HG03575 (cell line): ENCODE measurements around the gene RGS3.

Experiments
- ATAC-seq: cut with Tn5 transposase; IDR thresholded peaks from one replicate; pipeline ENCODE4 v1.9.1; 2021; ENCODE audit not compliant: unreplicated experiment, insufficient number of reproducible peaks, low FRiP score; ENCODE audit errors: extremely low read depth

Gene RGS3

GRCh38 chr9:113522858-113523257 is 59.3 kb downstream of the RGS3 start:
- ATAC-seq = no peak

- ATAC-seq = peak; percentile 45
Observed at GRCh38 chr9:113523421-113524141, 60.1 kb downstream of the RGS3 start.

- no peak for ATAC-seq
Observed at GRCh38 chr9:113524468-113524867, 60.9 kb downstream of the RGS3 start.

- no peak for ATAC-seq
Observed at GRCh38 chr9:113525205-113525604, 61.7 kb downstream of the RGS3 start.

DNA sequence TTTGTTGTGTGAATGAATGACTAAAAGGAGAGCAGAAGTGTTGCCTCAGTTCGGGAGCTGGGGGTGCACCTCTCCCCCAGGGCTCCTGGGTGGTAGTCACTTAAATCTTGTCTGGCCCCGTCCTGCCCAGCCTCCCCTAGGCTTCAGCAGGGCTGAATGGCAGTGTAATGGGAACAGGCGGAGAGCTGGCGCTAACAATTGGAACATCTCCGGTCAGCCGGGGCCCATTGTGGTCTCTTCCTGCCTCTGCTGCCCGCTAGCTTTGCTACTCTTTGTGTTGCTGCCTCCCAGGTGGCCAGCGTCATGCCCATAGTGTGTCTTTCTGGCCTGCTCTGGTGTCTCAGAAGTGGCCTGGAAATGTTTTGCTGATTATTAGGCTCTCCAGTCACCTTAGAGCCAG is 62.3 kb downstream of the RGS3 start:
- no peak for ATAC-seq

- ATAC-seq = no peak
Observed at GRCh38 chr9:113526231-113526746, 62.8 kb downstream of the RGS3 start.

DNA sequence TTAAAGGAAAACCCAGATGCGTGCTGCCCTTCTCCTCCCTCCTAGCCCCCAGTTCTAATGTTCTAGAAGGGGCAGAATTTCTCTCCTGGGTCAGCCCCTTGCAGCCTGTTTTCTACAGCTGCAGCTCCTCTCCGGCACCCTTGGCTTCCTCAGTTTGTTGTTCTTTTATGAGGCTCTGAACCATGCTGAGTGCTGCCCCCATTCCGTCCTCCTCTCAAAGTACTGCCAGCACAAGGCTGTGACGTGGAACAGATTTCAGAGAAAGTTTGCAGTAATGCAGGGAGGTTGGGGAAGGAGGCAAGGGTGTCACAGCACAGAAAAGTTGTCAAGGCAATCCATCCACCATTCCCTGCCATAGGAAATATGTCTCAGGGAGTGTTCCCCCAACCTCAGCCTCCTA is 63.3 kb downstream of the RGS3 start:
- ATAC-seq = no peak

GRCh38 chr9:113528088-113528487 is 64.6 kb downstream of the RGS3 start:
- ATAC-seq = no peak

DNA sequence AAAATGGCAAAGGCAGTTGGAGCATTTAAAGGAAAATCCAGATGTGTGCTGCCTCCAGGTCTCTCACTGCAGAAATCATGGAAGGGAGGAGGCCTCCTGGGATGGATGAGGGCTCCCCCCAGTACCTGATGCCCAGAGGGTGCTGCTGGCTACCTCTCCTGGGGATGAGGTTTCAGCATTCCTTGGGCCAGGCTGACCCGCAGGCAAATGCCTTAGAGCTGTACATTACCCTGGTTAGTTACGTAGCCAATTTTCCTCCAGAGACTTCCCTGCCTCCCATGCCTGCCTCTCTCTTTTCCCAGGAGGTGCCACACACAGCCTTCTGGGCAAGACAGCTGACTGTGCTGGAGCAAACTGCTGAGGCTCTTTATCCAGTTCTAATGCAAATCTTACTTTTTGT is 65.3 kb downstream of the RGS3 start:
- ATAC-seq = no peak

GRCh38 chr9:113529336-113530009 is 65.9 kb downstream of the RGS3 start:
- no peak for ATAC-seq

GRCh38 chr9:113530022-113530635 is 66.6 kb downstream of the RGS3 start:
- no peak for ATAC-seq

DNA sequence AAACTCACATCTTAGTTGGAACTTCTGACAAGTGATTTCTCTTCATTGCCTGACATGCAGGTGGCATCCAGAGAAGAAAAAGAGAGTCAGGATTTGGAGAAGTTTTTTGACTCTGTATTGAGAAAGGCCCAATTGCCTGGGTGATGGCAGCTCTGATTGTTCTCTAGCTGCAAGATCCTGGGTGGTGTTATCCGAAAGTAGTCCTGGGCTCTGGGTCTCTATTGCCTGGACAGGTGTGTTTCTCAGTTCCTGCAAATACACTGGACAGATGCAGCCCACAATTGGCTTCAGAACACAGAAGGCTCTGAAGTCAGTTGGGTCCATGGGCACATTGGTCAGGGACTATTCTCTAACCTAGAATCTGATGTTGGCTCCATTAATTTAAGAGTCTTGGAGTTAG is 67.4 kb downstream of the RGS3 start:
- no peak for ATAC-seq

DNA sequence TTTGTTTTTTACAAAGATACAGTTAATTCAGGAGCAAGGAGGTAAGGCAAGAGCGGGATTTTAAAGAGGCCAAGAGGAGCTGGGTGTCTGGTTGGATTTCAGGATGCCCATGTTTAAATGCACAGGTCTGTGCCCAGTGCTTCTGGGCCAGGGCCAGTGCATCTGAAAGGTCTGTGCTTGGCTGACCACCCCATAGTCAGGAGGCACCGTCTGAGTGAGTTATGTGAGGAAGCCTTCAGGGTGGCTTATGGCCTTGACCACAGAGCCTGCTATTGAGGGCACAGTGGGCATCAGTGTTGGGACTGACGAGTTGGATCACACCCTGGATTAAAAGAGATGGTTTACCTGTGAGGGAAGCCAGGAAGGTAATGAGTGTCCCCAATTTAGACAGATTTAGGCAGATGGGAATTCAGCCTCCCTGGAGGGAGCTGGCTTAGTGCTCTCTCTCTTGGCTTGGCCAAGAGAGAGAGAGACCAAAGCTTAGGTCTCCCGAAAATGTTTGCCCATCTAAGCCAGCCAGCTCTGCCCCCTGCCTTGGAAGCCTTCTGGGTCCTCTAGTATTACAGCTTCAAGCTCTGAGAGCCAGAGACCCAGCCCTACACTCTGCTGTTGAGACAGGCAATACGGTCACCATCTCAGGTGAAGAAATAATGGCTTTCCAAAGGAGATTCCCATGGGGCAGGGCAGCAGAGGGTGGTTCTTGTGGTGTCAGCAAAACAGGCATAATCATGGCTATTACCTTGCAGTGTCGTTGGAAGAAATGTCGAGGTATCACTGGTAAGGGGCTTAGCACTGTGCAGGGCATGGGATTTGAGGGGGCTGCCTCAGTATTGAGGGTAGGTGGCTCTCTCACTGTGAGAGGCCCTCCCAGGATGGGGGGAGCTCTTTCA is 68.6 kb downstream of the RGS3 start:
- no peak for ATAC-seq

GRCh38 chr9:113532809-113533190 is 69.3 kb downstream of the RGS3 start:
- no peak for ATAC-seq

DNA sequence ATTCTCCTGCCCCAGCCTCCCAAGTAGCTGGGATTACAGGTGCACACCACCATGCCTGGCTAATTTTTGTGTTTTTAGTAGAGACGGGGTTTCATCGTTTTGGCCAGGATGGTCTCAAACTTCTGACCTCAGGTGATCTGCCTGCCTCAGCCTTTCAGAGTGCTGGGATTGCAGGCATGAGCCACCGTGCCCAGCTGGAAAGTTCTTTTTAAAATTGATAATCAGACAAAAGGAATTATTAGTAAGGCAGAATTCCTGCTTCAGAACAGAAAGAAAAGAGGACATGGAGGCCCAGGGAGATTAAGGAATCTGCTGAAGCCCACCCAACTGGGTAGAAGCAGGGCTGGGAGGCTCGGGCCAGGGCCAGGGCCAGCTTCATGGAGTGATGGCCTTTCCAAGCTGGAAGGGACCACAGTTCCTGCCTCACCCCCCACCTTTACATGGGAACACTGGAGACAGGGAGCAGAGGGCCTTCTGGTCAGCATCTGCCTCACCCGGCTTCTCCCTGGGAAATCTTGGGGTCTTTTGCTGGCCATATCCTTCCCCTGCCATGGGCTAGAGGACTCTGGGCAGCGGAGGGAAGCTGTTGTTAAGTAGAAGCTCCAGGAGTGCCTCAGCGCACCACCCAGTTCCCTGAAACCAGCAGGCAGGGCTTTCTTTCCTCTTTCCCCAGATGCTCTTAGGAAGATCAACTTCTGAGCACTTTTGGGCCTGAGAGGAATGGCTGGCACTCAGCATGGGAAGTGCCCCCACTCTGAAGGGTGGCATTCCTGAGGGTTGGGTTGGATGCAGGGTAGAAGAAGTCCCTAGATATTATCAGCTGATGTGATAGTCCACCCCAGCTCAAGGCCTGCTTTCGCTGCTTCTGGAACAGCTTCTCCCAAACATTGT is 70.1 kb downstream of the RGS3 start:
- ATAC-seq = no peak

GRCh38 chr9:113535756-113536155 is 72.2 kb downstream of the RGS3 start:
- ATAC-seq = no peak

GRCh38 chr9:113536166-113536482 is 72.6 kb downstream of the RGS3 start:
- no peak for ATAC-seq

DNA sequence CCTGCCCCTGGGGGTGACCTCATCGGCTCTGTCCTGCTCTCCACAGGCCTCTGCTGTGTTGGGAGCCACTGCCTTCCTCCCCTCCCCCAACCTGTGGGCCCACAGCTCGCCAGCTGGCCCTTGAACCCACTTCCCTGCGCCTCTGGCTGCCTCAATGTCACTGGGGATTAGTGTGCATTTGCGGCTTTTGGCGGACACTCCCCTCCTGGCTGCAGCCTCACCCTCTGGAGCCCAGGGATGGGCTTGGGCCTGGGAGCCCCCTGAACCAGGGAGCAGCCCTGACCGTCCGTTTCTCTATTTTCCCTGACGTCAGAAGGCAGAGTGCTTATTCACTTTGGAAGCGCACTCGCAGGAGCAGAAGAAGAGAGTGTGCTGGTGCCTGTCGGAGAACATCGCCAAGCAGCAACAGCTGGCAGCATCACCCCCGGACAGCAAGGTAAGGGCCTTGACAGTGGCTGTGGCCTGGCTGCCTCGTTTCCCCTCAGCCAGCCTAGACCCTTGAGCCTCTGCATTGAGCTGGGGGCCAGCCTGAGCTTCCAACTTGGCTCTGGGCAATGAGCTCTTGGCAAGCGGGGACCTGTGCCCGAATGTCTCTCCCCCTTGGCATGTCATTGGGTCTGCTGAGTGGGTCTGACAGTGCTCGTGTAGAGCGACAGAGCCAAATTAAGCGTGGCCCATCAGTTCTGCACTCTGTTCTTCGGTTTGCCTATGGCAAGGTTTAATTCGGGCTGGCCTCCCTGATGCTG is 73.1 kb downstream of the RGS3 start:
- ATAC-seq = no peak
